ENCODE measurements around the gene LMTK2. TPM values are rescaled to one million over a fixed set of nuclear protein-coding genes. Genes with fewer than 3 reads are reported as not detected.

LMTK2 gene
- polyA plus RNA-seq, 3 donors: 2.5 to 7.0 (median 3.4) TPM

DNA sequence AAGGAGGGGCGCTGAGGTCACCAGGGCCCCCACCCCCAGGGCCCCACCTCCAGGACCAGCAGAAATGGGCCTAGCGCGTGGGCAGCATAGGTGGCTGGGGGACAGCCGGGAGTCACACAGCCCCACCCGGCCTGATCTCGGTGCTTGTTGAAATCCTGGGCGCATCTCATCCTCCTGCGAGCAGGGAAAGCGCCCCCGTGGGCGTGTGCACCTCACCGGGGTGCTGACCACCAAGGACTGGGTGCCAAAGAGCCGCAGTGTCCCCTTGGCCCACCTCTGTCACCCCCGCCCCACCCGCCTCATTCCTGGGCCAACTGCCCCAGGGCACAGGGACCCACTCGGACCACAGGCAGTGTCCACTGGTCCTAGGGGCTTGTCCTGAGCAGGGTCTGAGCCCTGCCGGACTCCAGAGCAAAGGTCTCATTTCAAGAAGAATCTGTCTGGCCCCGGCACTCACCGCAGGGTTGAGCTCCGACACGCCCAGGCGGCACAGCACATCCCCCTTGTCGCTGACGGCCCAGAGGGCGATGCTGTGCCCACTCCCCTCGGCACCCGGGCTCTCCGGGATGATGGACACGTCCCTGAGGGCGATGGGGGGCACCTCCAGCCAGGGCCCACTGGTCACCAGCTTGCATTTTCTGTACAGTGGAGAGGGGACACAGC, 116.0 kb downstream of the LMTK2 start:
- H3K27ac ChIP-seq (ENCODE audit: low read depth, low read length): no peak overlapping the region
- WGBS, 3 donors: 93 to 95% (median 94%) methylated on average over 26 to 30 of the region's 30 CpGs

DNA sequence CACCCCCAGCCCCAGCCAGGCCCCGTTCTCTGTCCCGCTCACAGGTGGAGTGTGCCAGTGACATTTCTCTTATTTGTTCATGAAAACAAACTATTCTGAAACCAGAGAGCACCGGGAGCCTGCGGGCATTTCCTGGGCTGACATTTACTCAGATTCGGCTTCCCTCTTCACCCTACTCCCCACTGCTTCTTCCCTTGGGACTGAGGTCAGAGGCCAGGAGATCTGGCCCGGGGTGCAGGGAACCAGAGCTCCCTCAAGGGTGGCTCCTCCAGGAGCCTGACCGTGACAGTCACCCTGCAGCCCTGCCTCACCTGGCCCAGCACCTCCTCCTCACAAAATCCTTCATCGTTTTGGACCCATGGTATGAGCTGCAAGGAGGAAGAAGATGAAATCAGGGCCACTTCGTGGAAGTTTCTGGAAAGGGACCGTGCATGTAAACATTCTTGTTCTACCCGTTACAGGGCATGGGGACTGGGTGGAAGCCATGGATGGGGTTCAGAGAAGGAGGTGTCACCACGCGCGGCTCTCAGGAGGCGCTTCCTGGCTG, 116.8 kb downstream of the LMTK2 start:
- WGBS, 3 donors: 74 to 87% (median 85%) methylated on average over 13 to 15 of the region's 15 CpGs

DNA sequence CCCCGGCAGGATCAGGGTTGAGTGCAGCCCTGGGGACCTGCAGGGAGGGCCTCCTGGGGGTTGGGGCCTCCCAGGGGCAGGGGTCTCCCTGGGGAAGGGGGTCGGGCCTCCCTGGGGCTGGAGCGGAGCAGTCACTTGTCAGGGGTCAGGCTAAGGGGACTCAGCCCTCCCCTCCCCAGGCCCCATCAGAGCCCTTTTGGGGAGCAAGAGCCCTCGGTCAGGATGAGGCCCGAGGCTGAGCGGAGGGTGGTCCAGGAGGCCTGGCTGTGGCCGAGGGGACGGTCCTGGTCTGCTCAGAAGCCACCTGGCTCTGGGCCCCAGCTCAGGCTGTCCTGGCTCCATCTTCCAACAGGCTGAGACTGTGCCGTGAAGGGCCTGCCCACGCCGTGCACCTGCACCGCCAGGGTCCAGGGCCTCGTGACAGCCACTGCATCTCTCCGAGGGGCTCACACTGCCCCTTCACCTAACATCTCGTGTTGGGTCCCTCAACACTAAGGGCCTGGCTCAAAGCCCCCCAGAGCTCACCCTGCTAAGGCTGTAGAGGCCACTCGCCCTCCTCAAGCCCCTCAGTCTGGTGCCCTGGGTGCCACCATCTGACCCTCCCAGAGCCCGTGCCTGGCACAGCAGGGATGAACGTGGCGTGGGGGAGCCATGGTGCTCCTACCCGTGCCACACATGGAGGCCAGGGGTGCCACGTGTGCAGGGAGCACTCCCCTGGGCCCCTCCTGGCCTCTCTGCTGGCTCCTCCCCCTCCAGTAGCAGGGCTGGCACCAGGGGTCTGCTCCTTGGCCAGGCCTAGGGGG, 117.4 kb downstream of the LMTK2 start:
- 88 to 90% (median 88%) methylated on average over 21 of the region's 21 CpGs for WGBS, 3 donors
- H3K27ac ChIP-seq (ENCODE audit: low read depth, low read length): no peak overlapping the region

More for the DNA sequence above, 116.8 kb downstream of the LMTK2 start:
- H3K27ac ChIP-seq (ENCODE audit: low read depth, low read length): no peak overlapping the region

DNA sequence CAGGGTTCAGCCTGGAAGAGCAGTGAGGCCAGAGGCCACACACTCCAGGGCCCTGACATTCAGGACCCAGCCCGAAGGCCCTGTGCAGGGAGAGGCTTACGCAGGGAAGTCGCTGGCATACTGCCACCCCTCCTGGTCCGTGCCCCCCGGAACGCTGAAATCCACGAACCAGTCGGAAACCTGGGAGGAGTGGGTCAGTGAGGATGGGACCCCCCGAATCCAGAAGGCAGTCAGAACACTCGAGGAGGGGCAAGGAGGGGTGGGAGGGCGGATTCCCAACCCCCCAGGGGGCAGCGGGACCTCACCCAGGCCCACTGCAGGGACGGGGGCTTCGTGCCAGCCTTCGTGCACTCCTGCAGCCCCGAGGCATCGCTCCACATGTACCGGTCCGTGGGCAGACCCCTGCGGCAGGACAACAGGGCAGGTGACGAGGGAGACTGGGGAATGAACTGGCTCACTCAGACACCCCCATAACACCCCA, 118.1 kb downstream of the LMTK2 start:
- 91 to 94% (median 93%) methylated on average over 20 to 21 of the region's 21 CpGs for WGBS, 3 donors
- no peak overlapping the region for H3K27ac ChIP-seq (ENCODE audit: low read depth, low read length)

DNA sequence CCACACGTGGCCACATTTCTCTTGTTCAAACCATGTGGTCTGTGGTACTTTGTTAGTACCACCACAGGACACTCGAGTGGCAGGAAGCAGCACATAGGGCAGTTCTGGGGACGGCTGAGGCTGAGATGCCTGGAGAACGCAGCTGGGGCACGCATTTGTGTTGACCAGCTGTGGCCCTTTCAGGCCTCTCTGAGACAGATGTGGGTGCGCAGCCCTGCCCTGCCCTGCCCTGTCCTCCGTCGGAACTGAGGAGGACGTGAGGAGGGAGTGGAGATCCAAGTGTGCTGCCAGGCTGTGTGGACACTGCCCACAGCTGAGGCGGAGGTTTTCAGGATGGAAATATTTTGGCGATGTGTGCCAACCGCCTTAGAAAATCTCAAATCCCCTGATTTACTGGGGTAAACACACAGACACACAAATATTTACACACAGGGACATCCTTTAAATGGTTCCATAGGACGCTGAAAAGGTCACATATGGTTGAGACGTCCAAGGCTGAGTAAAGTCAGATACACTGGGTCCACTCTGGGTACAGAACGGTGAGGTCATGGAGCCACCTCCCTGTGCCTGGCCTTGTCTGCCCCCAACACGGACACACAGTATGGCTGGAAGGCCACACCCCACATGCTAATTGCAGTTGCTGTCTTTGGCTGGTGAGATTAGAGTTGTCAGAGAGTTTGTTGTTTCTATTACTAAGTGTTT, 119.4 kb downstream of the LMTK2 start:
- H3K27ac ChIP-seq (ENCODE audit: low read depth, low read length): no peak overlapping the region
- WGBS, 3 donors: 87 to 88% (median 88%) methylated on average over 16 of the region's 16 CpGs

DNA sequence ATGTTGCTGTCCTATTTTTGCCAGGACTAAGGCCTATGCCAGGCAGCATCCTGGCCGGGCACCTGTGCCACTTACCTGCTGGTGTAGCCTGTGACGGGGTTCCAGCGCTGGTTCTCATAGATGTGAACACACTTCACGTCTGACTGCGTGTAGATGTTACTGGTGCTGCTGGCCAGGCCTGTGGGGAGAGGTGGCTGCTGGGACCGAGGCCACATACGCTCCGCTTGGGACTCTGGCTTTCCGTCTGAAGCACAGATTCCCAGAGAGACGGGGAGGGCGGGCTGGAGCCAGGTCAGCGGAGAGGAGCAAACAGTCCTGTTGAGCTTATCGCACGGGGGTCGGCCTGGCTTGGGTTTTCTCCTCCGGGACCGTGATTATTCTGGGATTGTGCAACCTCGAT, 121.3 kb downstream of the LMTK2 start:
- no peak overlapping the region for H3K27ac ChIP-seq (ENCODE audit: low read depth, low read length)
- 55 to 89% (median 87%) methylated on average over 18 of the region's 18 CpGs for WGBS, 3 donors

DNA sequence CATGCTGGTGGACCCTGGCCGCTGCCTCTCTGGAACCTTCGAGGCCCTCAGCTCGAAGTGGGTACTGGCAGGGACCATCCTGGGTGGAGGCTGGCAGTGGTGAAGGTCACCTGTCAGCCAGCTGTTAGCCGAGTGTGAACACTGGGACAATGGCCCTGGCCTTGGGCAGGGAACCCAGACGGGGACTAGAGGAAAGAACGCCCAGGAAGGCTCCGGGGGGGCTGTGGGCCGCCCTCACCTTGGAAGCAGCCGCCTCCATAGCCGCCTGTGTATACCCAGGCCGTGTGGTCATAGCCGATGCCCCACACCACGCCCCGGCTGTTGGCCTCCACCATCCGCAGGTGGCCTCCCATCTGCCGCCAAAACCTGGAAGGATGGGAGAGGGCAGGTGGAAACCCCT, 122.1 kb downstream of the LMTK2 start:
- no peak overlapping the region for H3K27ac ChIP-seq (ENCODE audit: low read depth, low read length)
- WGBS, 3 donors: 41 to 96% (median 87%) methylated on average over 16 of the region's 16 CpGs

DNA sequence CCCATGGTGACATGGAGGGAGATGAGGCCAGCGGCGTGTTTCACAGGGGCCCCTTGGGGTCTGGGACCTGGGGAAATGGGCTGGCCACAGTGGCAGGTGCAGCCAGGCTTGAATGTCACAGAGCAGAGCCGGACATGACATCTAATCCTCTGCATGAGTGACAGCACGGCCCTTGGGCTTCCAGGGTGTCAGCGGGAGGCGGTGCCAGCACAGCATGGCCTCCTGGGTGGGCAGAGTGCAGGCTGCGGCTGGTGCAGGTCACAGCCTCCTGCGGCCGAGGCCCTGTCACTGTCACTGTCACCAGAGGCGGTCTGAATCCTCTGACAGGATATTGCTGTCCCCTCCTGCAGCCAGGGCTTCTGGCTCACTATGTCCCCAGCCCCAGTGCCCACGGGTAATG, 122.8 kb downstream of the LMTK2 start:
- no peak overlapping the region for H3K27ac ChIP-seq (ENCODE audit: low read depth, low read length)
- 67 to 95% (median 90%) methylated on average over 11 of the region's 11 CpGs for WGBS, 3 donors

DNA sequence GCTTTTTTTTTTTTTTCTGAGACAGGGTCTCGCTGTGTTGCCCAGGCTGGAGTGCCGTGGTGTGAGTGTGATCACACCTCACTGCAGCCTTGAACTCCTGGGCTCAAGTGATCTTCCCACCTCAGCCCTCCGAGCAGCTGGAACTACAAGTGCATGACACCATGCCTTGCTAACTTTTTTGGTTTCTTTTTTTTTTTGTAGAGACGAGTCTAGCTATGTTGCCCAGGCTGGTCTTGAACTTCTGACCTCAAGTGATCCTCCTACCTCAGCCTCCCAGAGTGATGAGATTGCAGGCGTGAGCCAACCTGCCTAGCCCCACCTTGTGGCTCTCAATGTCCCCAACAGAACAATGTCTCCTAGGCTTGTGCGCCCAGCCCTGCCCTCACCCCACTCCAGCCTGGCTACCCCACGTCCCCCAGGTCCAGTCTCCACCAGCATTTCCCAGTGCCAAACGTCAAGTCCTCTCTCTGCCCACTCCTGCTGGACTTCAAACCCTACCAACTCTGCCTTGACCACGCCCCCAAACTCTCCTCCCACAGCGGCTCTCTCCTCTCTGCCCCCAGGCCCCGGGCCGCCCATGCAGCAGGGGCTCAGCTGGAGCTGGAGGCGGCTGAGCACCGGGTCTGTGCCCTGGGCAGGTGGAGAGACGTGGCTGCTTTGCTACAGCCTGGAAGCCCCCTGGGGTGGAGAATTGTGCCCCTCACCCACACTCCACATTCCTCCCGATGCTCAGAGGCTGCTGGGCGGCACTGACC, 123.5 kb downstream of the LMTK2 start:
- H3K27ac ChIP-seq (ENCODE audit: low read depth, low read length): no peak overlapping the region
- 88 to 92% (median 89%) methylated on average over 17 of the region's 17 CpGs for WGBS, 3 donors

DNA sequence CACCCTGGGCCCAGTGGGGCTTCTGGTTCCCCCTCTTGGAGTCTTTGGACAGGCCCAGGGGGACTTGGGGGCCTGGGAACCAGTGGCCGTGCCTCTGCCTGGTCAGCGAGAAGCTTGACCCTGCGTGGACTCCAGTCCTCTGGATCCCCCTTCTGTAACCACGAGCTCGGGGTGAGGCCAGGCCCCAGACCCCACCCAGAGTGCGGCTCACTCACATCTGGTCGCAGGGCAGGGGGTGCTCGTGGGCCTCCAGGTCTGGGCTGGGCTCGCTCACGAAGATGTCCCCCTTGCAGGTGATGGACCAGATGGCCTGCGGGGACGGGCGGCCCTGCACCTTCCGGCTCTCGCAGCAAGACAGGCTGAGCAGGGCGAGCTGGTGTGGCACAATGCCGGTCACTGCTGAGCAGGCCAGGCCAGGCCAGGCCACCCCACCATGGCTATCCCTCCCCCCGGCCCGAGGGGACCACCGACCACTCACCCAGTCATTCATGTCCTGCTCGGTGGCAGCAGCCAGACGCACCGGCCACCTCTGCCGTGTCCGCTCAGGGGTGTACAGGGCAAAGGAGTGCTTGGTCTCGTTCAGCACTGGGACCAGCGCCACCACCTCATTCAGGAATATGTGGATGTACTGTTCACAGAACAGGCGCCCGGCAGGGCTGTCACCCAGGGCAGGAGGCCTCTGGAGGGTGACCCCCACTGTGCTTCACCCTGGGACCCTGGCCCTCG, 124.2 kb downstream of the LMTK2 start:
- 95 to 97% (median 96%) methylated on average over 28 to 30 of the region's 30 CpGs for WGBS, 3 donors

DNA sequence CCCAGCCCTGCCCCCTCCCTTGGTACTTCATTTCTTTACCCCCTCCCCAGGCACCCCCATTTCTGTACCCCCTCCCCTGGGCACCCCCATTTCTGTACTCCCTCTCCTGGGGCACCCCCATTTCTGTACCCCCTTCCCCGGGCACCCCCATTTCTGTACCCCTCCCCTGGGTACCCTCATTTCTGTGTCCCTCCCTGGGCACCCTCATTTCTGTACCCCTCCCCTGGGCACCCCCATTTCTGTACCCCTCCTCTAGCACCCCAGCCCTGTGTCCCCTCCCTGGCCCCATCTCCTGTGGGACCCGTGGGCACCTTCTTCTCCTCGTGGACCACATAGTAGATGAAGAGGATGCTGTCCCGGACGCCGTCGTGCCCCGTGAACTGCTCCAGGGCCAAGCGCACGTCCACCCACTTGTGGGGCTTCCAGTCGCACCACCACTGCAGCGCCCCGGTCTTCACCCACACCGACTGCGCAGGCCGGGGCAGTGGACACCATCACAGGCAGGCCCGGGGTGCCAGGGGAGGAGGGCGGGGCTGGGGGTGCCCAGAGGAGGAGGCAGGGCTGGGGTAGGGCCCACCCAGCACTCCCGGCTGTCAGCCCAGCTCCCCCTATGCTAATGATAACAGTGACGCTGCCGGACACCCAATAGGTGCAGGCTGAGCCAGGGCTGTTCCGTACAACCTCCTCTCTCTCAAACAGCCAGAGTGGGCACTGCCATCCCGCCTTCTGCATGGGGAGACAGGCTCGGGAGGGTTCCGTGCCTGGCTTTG, 125.0 kb downstream of the LMTK2 start:
- WGBS, 3 donors: 93 to 95% (median 95%) methylated on average over 19 to 25 of the region's 25 CpGs
- H3K27ac ChIP-seq (ENCODE audit: low read depth, low read length): no peak overlapping the region

More for the DNA sequence above, 124.2 kb downstream of the LMTK2 start:
- no peak overlapping the region for H3K27ac ChIP-seq (ENCODE audit: low read depth, low read length)

DNA sequence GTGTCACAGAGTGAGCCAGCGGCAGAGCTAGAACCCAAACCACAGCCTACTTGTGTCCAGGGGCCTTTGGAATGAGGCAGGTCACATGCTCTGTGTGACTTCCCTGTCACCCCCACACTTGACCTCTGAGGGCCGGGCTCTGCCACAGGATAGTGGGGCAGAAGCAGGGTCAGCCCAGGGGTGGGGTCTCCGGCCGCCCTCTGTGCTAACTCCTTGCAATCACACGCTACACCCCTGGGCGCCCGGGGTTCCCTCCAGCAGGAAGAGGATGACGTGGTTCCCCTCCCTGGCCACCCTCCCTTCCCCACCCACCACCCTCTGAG, 125.6 kb downstream of the LMTK2 start:
- WGBS, 3 donors: 91 to 98% (median 93%) methylated on average over 8 of the region's 8 CpGs
- H3K27ac ChIP-seq (ENCODE audit: low read depth, low read length): no peak overlapping the region

DNA sequence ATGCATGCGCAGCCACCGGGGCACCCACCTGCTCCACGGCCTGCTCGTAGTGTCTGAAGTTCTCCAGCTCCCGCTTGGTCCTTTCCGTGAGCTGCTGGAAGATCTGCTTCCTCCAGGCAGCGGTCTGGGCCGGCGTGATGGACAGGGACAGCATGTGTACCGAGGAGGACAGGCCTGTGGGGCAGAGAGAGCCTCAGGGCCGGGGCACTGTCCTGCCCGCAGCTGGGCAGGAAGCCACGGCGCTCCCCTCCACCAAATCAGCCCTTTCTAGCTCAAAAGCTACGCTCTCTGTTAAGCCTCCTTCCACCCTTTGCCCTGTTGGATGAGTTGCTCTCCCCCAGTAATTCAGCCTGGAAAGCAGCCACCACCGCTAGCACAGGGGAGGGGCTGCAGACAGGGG, 126.1 kb downstream of the LMTK2 start:
- WGBS, 3 donors: 92 to 95% (median 93%) methylated on average over 16 of the region's 16 CpGs
- H3K27ac ChIP-seq (ENCODE audit: low read depth, low read length): no peak overlapping the region

DNA sequence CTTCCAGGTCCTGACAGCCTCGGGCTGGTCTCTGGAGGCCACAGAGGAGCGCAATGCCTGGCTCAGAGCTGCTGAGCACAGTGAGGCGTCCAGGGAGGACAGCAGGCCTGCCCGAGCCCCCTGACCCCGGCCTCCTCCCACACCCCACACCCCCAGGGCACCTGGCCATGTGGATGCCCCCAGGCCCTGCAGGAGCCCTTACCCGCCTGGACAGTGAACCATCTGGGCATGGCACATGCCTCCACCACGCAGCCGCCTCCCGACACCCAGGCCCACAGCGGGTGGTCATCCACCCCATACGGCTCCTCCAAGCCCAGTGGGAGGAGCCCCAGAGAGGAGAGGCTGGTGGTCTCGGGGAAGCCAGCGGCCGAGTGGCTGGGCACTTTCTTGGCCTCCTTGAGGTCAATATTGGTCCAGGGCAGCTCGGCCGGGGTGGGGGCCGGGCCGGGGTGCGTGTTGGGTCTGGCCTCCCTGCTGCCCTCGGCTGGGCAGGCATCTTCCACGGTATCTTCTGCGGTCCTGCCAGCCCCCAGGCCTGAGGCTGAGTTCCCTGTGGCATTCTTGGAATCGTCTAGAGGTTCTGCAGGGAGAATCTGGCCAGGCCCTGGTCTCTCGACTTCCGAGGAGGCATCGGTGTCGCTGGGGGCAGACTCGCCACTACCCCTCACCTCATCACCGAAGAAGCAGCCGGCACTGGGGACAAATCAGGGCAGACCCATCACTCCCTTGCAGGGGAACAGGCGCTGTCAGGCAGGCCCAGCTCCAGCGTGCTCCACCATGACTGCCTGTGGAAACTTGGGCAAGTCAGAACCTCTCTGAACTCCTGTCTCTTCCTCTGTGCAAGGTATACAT, 126.8 kb downstream of the LMTK2 start:
- no peak overlapping the region for H3K27ac ChIP-seq (ENCODE audit: low read depth, low read length)
- 92 to 94% (median 93%) methylated on average over 31 to 32 of the region's 32 CpGs for WGBS, 3 donors

DNA sequence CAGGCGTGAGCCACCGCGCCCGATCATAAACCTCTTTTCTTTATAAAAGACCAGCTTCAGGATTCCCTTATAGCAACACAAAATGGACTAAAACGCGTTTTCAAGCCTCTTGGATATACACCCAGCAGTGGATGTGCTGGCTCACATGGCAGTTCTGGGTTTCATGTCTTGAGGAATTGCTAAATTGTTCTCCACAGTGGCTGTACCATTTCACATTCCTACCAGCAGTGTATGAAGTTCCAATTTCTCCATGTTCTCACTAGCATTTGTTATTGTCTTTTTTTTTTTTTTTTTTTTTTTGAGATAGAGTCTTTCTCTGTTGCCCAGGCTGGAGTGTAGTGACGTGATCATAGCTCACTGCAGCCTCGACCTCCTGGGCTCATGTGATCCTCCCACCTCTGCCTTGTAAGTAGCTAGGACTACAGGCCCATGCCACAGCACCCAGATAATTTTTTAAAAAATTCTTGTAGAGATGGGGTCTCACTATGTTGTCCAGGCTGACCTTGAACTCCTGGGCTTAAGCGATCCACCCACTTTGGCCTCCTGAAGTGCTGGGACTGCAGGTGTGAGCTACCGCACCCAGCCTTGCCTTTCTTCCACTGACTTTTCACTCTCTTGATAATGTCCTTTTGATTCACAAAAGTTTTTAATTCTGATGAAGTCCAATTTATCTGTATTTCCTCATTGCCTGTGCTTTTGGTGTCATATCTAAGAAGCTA, 127.9 kb downstream of the LMTK2 start:
- no peak overlapping the region for H3K27ac ChIP-seq (ENCODE audit: low read depth, low read length)
- 96 to 97% (median 96%) methylated on average over 10 of the region's 10 CpGs for WGBS, 3 donors

DNA sequence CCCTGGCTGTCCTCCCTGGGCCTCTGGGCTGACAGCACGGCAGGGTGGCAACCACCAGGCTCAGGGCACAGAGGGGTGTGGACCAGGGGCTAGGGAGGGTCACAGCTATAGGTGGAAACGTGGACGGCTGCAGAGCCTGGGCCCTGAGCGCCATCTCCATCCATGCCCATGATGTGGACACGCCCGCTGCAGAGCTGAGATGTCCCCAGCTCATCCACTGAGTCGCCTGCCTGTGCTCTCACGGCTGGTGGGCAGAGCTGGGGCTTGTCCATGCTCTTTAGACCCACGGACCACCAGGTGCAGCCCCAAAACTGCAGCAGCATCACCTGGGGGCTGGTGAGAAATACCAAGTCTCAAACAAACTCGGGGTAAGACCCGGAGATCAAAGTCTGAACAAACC, 129.2 kb downstream of the LMTK2 start:
- 91 to 95% (median 95%) methylated on average over 11 of the region's 11 CpGs for WGBS, 3 donors
- no peak overlapping the region for H3K27ac ChIP-seq (ENCODE audit: low read depth, low read length)

Measured in adipose tissue (tissue), 3 donors.